GM23338 (cell line): ENCODE results near the gene DOCK2.

Source experiments
- EZH2 ChIP-seq: fragments of 200-600 bp; sonication (generic); IDR thresholded peaks from one replicate; pipeline ENCODE4 v1.8.0; 2017; ENCODE audit warnings: antibody characterized with exemption, mild to moderate bottlenecking, low read depth; ENCODE audit not compliant: unreplicated experiment
- EZH2phosphoT487 ChIP-seq: fragments of 200-600 bp; sonication (generic); IDR thresholded peaks from one replicate; pipeline ENCODE4 v1.8.1; 2018; ENCODE audit warnings: antibody characterized with exemption; ENCODE audit not compliant: unreplicated experiment
- POLR2AphosphoS5 ChIP-seq: IDR thresholded peaks from 2 replicates; pipeline ENCODE4 v1.6.1; 2016; ENCODE audit warnings: antibody characterized with exemption, low read depth
- TF ChIP-seq, protein P1 (sequence below), 2 experiments: fragments of 200-600 bp in 1 of 2; sonication (generic) in 1 of 2; conservative IDR thresholded peaks; 2 replicates each; pipeline versions ENCODE4 v1.5.1 to v1.6.1; 2016 to 2017; ENCODE audit warnings: antibody characterized with exemption in 2 of 2, low read depth in 2 of 2, mild to moderate bottlenecking in 2 of 2, moderate library complexity in 1 of 2
- TF ChIP-seq, protein P2 (sequence below): IDR thresholded peaks from one replicate; pipeline ENCODE4 v1.6.1; 2018; ENCODE audit warnings: antibody characterized with exemption; ENCODE audit not compliant: unreplicated experiment
- TF ChIP-seq, protein P3 (sequence below): fragments of 250-450 bp; sonication (Bioruptor Pico); IDR thresholded peaks from 2 replicates; pipeline ENCODE4 v1.5.0; 2020; ENCODE audit warnings: mild to moderate bottlenecking, moderate library complexity

DNA sequence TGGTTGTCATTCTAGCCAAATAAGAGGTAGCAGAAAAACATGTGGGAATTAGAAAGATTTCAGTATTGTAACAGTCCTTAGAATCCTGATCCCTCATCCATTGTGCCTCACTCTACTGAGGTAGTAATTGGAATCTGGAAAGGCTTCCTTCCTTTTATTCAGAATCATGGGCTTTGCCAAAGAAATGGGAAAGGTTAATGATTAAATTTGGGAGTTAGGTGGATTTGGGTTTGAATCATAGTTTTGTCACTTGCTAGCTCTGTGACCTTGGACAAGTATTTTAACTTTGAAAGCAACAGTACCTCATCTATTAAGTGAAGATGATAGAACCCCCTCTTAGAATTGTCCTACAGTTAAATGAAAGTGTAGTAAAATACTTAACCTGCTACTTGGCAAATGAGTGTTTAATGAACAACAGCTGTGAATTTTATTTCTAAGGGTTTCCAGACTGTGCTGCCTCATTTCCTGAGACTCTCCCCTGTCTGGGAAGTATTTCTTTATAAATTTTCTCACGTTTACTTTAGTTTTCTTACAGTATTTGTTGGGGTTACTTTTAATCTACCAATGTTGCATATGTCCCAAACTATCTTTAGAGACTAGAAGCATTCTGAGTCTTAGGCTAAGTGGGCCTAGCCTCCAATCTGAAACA is 41.8 kb upstream of the DOCK2 start:
- TF ChIP-seq, protein P1, sequence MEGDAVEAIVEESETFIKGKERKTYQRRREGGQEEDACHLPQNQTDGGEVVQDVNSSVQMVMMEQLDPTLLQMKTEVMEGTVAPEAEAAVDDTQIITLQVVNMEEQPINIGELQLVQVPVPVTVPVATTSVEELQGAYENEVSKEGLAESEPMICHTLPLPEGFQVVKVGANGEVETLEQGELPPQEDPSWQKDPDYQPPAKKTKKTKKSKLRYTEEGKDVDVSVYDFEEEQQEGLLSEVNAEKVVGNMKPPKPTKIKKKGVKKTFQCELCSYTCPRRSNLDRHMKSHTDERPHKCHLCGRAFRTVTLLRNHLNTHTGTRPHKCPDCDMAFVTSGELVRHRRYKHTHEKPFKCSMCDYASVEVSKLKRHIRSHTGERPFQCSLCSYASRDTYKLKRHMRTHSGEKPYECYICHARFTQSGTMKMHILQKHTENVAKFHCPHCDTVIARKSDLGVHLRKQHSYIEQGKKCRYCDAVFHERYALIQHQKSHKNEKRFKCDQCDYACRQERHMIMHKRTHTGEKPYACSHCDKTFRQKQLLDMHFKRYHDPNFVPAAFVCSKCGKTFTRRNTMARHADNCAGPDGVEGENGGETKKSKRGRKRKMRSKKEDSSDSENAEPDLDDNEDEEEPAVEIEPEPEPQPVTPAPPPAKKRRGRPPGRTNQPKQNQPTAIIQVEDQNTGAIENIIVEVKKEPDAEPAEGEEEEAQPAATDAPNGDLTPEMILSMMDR (conservative IDR thresholded peaks at IDR 0.05; ENCODE audit: low read depth in 2 of 2): no peak
- TF ChIP-seq POLR2AphosphoS5 (no peak), EZH2phosphoT487 (no peak), EZH2 (no peak)
- TF ChIP-seq, protein P2, sequence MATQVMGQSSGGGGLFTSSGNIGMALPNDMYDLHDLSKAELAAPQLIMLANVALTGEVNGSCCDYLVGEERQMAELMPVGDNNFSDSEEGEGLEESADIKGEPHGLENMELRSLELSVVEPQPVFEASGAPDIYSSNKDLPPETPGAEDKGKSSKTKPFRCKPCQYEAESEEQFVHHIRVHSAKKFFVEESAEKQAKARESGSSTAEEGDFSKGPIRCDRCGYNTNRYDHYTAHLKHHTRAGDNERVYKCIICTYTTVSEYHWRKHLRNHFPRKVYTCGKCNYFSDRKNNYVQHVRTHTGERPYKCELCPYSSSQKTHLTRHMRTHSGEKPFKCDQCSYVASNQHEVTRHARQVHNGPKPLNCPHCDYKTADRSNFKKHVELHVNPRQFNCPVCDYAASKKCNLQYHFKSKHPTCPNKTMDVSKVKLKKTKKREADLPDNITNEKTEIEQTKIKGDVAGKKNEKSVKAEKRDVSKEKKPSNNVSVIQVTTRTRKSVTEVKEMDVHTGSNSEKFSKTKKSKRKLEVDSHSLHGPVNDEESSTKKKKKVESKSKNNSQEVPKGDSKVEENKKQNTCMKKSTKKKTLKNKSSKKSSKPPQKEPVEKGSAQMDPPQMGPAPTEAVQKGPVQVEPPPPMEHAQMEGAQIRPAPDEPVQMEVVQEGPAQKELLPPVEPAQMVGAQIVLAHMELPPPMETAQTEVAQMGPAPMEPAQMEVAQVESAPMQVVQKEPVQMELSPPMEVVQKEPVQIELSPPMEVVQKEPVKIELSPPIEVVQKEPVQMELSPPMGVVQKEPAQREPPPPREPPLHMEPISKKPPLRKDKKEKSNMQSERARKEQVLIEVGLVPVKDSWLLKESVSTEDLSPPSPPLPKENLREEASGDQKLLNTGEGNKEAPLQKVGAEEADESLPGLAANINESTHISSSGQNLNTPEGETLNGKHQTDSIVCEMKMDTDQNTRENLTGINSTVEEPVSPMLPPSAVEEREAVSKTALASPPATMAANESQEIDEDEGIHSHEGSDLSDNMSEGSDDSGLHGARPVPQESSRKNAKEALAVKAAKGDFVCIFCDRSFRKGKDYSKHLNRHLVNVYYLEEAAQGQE: no peak
- TF ChIP-seq, protein P3, sequence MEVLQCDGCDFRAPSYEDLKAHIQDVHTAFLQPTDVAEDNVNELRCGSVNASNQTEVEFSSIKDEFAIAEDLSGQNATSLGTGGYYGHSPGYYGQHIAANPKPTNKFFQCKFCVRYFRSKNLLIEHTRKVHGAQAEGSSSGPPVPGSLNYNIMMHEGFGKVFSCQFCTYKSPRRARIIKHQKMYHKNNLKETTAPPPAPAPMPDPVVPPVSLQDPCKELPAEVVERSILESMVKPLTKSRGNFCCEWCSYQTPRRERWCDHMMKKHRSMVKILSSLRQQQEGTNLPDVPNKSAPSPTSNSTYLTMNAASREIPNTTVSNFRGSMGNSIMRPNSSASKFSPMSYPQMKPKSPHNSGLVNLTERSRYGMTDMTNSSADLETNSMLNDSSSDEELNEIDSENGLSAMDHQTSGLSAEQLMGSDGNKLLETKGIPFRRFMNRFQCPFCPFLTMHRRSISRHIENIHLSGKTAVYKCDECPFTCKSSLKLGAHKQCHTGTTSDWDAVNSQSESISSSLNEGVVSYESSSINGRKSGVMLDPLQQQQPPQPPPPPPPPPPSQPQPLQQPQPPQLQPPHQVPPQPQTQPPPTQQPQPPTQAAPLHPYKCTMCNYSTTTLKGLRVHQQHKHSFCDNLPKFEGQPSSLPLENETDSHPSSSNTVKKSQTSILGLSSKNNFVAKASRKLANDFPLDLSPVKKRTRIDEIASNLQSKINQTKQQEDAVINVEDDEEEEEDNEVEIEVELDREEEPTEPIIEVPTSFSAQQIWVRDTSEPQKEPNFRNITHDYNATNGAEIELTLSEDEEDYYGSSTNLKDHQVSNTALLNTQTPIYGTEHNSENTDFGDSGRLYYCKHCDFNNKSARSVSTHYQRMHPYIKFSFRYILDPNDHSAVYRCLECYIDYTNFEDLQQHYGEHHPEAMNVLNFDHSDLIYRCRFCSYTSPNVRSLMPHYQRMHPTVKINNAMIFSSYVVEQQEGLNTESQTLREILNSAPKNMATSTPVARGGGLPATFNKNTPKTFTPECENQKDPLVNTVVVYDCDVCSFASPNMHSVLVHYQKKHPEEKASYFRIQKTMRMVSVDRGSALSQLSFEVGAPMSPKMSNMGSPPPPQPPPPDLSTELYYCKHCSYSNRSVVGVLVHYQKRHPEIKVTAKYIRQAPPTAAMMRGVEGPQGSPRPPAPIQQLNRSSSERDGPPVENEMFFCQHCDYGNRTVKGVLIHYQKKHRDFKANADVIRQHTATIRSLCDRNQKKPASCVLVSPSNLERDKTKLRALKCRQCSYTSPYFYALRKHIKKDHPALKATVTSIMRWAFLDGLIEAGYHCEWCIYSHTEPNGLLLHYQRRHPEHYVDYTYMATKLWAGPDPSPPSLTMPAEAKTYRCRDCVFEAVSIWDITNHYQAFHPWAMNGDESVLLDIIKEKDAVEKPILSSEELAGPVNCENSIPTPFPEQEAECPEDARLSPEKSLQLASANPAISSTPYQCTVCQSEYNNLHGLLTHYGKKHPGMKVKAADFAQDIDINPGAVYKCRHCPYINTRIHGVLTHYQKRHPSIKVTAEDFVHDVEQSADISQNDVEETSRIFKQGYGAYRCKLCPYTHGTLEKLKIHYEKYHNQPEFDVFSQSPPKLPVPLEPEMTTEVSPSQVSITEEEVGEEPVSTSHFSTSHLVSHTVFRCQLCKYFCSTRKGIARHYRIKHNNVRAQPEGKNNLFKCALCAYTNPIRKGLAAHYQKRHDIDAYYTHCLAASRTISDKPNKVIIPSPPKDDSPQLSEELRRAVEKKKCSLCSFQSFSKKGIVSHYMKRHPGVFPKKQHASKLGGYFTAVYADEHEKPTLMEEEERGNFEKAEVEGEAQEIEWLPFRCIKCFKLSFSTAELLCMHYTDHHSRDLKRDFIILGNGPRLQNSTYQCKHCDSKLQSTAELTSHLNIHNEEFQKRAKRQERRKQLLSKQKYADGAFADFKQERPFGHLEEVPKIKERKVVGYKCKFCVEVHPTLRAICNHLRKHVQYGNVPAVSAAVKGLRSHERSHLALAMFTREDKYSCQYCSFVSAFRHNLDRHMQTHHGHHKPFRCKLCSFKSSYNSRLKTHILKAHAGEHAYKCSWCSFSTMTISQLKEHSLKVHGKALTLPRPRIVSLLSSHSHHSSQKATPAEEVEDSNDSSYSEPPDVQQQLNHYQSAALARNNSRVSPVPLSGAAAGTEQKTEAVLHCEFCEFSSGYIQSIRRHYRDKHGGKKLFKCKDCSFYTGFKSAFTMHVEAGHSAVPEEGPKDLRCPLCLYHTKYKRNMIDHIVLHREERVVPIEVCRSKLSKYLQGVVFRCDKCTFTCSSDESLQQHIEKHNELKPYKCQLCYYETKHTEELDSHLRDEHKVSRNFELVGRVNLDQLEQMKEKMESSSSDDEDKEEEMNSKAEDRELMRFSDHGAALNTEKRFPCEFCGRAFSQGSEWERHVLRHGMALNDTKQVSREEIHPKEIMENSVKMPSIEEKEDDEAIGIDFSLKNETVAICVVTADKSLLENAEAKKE (CRISPR knock-in tag): no peak
